ENCODE results near the gene RCAN1.
"Not testable (repeated sequence)": the region's sequence is repeated elsewhere in the genome, so short reads cannot be mapped to it uniquely, and the experiment has no call there.

Gene RCAN1

GRCh38 chr21:34565238-34565637 lies 49.7 kb downstream of the RCAN1 start:
- ChIA-PET POLR2A (no interaction called here), CTCF (interaction anchor here (1.4 to 2.6 kb wide), 2 partner anchors 38 to 39 kb away, joined by 4 to 7 read pairs; no protein-coding TSS in a partner anchor)
- no peak for DNase-seq (ENCODE audit: low read depth, low spot score)
- H3K4me3 ChIP-seq (ENCODE audit: low read depth, low read length), result no peak overlapping the region
- TF ChIP-seq CTCF (IDR thresholded peaks at IDR 0.05; ENCODE audit: insufficient read depth, low read length, missing control alignments), result no peak

- CTCF ChIA-PET, result interaction anchor here (1.3 kb wide), 1 partner anchor 40 kb away, joined by 3 read pairs; no protein-coding TSS in a partner anchor
- POLR2A ChIA-PET, result not testable (repeated sequence)
Measured at GRCh38 chr21:34563370-34563769, 51.5 kb downstream of the RCAN1 start.

DNA sequence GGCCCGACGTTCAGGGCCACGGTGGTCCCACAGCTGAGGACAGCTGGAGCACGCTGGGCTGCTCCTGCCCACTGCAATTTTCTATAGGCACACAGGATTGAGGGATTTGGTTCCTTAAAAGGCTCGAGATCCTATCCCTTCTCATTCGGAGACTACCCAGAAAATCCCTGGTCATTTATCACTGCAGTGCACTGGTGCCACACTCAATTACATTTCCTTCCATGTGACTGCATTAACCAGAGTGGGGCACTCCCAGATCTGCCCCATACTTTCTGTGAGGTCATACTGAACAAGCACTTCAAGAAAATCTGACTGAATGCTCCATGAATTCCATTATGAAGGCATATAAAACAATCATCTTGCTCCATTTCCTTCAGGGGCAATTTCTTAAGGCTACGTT lies 53.1 kb downstream of the RCAN1 start:
- ChIA-PET CTCF (interaction anchor here (0.9 to 4.0 kb wide), 4 partner anchors 9 to 41 kb away, joined by 3 to 17 read pairs (median 3); no protein-coding TSS in a partner anchor), POLR2A (no interaction called here)
- no peak for TF ChIP-seq CTCF (IDR thresholded peaks at IDR 0.05; ENCODE audit: insufficient read depth, low read length, missing control alignments)
- H3K4me3 ChIP-seq (ENCODE audit: low read depth, low read length), result no peak overlapping the region
- DNase-seq (ENCODE audit: low read depth, low spot score), result no peak

More at GRCh38 chr21:34563370-34563769, 51.5 kb downstream of the RCAN1 start:
- not testable (repeated sequence) for H3K4me3 ChIP-seq (ENCODE audit: low read depth, low read length); DNase-seq (ENCODE audit: low read depth, low spot score)

DNA sequence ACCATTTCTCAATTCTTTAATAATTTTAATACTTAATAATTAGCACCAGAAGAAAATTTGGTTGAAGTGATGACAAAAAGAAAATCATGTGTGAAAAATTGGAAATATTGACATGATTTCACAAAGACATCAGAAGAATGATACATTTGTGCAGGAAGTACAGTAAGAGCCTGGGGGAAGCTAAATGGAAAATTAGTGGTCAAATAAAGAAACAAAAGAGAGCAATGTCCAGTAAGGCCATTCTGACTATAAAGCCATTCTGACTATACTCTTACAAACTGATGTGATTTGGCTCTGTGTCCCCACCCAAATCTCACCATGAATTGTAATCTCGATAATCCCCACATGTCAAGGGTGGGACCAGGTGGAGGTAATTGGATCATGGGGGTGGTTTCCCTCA lies 54.3 kb downstream of the RCAN1 start:
- H3K4me3 ChIP-seq (ENCODE audit: low read depth, low read length), result no peak overlapping the region
- TF ChIP-seq CTCF (IDR thresholded peaks at IDR 0.05; ENCODE audit: insufficient read depth, low read length, missing control alignments), result no peak
- POLR2A ChIA-PET, result no interaction called here
- CTCF ChIA-PET, result interaction anchor here (0.9 to 4.0 kb wide), 4 partner anchors 8 to 50 kb away, joined by 3 to 17 read pairs (median 3); no protein-coding TSS in a partner anchor
- no peak for DNase-seq (ENCODE audit: low read depth, low spot score)

DNA sequence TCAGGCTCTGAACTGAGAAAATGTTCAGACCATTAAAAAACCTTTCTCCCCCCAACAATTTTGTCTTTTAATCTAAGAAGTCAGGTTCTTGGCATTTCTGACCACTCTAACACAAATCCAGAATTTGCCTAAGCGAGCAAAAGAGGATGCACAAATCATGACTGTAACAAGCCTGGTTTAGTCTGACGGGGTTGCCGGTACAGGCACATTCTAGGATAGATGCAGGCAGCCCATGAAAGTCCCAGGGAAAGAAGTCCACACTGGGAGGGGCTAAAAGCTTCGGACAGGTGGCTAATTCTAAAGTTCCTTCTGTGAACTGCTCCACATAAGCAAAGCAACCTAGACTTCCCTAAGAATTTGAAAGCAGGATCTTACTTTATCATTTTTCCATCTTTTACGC lies 54.9 kb downstream of the RCAN1 start:
- H3K4me3 ChIP-seq (ENCODE audit: low read depth, low read length), result no peak overlapping the region
- no peak for TF ChIP-seq CTCF (IDR thresholded peaks at IDR 0.05; ENCODE audit: insufficient read depth, low read length, missing control alignments)
- ChIA-PET POLR2A (no interaction called here), CTCF (interaction anchor here (0.7 to 4.0 kb wide), 3 partner anchors 8 to 22 kb away, joined by 3 to 17 read pairs (median 13); no protein-coding TSS in a partner anchor)
- DNase-seq (ENCODE audit: low read depth, low spot score), result no peak

DNA sequence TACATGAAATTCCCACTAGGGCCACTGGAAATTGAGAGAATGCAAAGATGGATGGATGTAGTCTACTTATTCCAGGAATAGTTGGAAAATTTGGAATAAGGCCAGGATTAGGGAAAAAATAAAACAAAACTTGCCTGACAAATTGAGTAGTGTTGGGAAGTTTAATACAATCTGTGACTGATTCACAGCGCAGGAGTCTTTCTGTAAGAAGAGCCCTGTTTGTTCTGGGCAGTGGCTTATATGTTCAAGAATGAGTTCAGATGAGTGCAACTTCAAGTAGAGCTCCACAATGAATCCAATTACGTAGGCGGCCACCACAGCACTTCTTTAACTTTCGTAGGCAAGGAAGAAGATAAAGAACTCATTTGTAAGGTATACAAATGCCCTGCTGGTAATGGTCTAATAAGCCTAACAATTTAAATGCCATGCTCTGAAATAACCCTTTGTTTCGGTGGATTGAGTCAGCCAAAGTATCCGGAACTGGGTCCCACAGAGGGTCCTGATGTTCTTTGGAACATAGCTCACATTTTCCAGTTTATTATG lies 55.8 kb downstream of the RCAN1 start:
- ChIA-PET POLR2A (interaction anchor here (1.0 kb wide), 1 partner anchor 34 kb away, joined by 4 read pairs; no protein-coding TSS in a partner anchor), CTCF (interaction anchor here (0.7 to 4.0 kb wide), 6 partner anchors 9 to 49 kb away, joined by 3 to 17 read pairs (median 3); no protein-coding TSS in a partner anchor)
- DNase-seq (ENCODE audit: low read depth, low spot score), result no peak
- H3K4me3 ChIP-seq (ENCODE audit: low read depth, low read length), result no peak overlapping the region
- TF ChIP-seq CTCF (IDR thresholded peaks at IDR 0.05; ENCODE audit: insufficient read depth, low read length, missing control alignments), result no peak

- no peak for TF ChIP-seq CTCF (IDR thresholded peaks at IDR 0.05; ENCODE audit: insufficient read depth, low read length, missing control alignments)
- H3K4me3 ChIP-seq (ENCODE audit: low read depth, low read length), result no peak overlapping the region
- CTCF ChIA-PET, result interaction anchor here (0.8 to 4.0 kb wide), 5 partner anchors 14 to 48 kb away, joined by 3 to 17 read pairs (median 3); no protein-coding TSS in a partner anchor
- POLR2A ChIA-PET, result no interaction called here
- no peak for DNase-seq (ENCODE audit: low read depth, low spot score)
Measured at GRCh38 chr21:34558166-34558565, 56.7 kb downstream of the RCAN1 start.

All from AG04449 (cell line).